K562 (cell line): ENCODE measurements around the gene SNX4. TPM values are rescaled to one million over a fixed set of nuclear protein-coding genes. Genes with fewer than 3 reads are reported as not detected.

Experiments used
- ATAC-seq: fragments of 200-7000 bp; cut with Tn5 transposase; 3 replicates; pipeline ENCODE4 v1.9.1; 2020; ENCODE audit warnings: moderate library complexity
- BruUV-seq: library from RNA; stranded (reverse); fragments of 400-500 nt; replicated peaks from 2 replicates; lab custom pipeline; 2021; lab: Mats Ljungman, UMichigan
- CTCF ChIA-PET: fragments of 300-600 bp; formaldehyde crosslinking; extraction: SDS; loops from one replicate; lab custom pipeline; 2021; ENCODE audit warnings: low intra/inter-chr PET ratio; lab: Yijun Ruan, JAX
- POLR2A ChIA-PET: fragments of 300-600, 350-650 bp; sonication (Branson Sonifier 250); formaldehyde crosslinking; extraction: SDS; loops from one replicate; lab custom pipeline; 2021; ENCODE audit warnings: antibody characterized with exemption, inconsistent platforms; lab: Yijun Ruan, JAX
- DNase-seq, 4 experiments: peaks; one replicate each; pipeline versions ENCODE4 v3.0.0 to v3.0.0-alpha.2; 2011 to 2018; ENCODE audit warnings: low spot score in 3 of 4, mixed read lengths in 3 of 4; ENCODE audit errors: extremely low read depth in 1 of 4
- FAIRE-seq: peaks from 2 replicates; lab custom pipeline; 2011; peaks lifted over from hg19 to GRCh38; lab: Jason Lieb, UNC
- H2AFZ ChIP-seq: 2 replicates; pipeline ENCODE4 v1.6.0; 2011; ENCODE audit warnings: low read depth, low read length, control low read depth, inconsistent platforms
- H3K27ac ChIP-seq: fragments of 200-600 bp; 3 replicates; pipeline ENCODE4 v1.8.0; 2011; ENCODE audit warnings: low read depth, mild to moderate bottlenecking, control low read depth, inconsistent platforms, low read length, moderate library complexity, mixed read lengths; ENCODE audit errors: extremely low read depth
- H3K27me3 ChIP-seq, 2 experiments: fragments of 300-600 bp in 1 of 2; 2 replicates in 1 of 2; 3 replicates in 1 of 2; pipeline versions ENCODE4 v1.6.0 to v1.8.0; 2011; ENCODE audit warnings: inconsistent platforms in 2 of 2, low read length in 2 of 2, mild to moderate bottlenecking in 1 of 2, mixed read lengths in 1 of 2, moderate library complexity in 1 of 2; ENCODE audit not compliant: control insufficient read depth in 2 of 2, insufficient read depth in 2 of 2
- H3K36me3 ChIP-seq: fragments of 300-600 bp; 3 replicates; pipeline ENCODE4 v1.8.0; 2011; ENCODE audit warnings: mild to moderate bottlenecking, low read length, inconsistent platforms; ENCODE audit not compliant: control insufficient read depth, insufficient read depth
- H3K4me1 ChIP-seq, 2 experiments: fragments of 200-600 bp in 1 of 2; replicated peaks in 1 of 2; 2 replicates in 1 of 2; 3 replicates in 1 of 2; pipeline versions ENCODE4 v1.5.1 to v1.8.0; 2011; ENCODE audit warnings: inconsistent platforms in 2 of 2, low read length in 2 of 2, mild to moderate bottlenecking in 1 of 2, mixed read lengths in 1 of 2, moderate library complexity in 1 of 2; ENCODE audit not compliant: control insufficient read depth in 2 of 2, insufficient read depth in 2 of 2
- H3K4me2 ChIP-seq: 2 replicates; pipeline ENCODE4 v1.6.1; 2011; ENCODE audit warnings: low read length, control low read depth, inconsistent platforms, mixed read lengths; ENCODE audit not compliant: insufficient read depth
- H3K4me3 ChIP-seq: fragments of 200-600 bp; sonication (generic), shearing (Covaris generic); 2 replicates; pipeline ENCODE4 v1.5.1; 2016; ENCODE audit warnings: control low read depth, inconsistent platforms
- H3K79me2 ChIP-seq: fragments of 200-600 bp; 3 replicates; pipeline ENCODE4 v1.8.0; 2011; ENCODE audit warnings: low read length, inconsistent platforms; ENCODE audit not compliant: control insufficient read depth, insufficient read depth
- H3K9ac ChIP-seq, 2 experiments: 2 replicates each; pipeline versions ENCODE4 v1.6.0 to v1.6.1; 2011; ENCODE audit warnings: low read depth in 2 of 2, low read length in 2 of 2, control low read depth in 1 of 2, inconsistent platforms in 1 of 2, mild to moderate bottlenecking in 1 of 2, mixed read lengths in 1 of 2; ENCODE audit not compliant: insufficient read depth in 1 of 2
- H3K9me1 ChIP-seq: one replicate; pipeline ENCODE4 v1.6.0; 2011; ENCODE audit warnings: inconsistent platforms, mild to moderate bottlenecking, low read length, moderate library complexity; ENCODE audit not compliant: control insufficient read depth, insufficient read depth
- H3K9me3 ChIP-seq: replicated peaks from 2 replicates; pipeline ENCODE4 v1.5.1; 2011; ENCODE audit warnings: low read depth, low read length, inconsistent platforms; ENCODE audit not compliant: control insufficient read depth, insufficient read depth
- H4K20me1 ChIP-seq: replicated peaks from 2 replicates; pipeline ENCODE4 v1.6.1; 2011; ENCODE audit warnings: low read length, inconsistent platforms, mixed read lengths; ENCODE audit not compliant: control insufficient read depth, insufficient read depth
- BDP1 ChIP-seq: IDR thresholded peaks from 3 replicates; pipeline ENCODE4 v1.6.1; 2011; ENCODE audit not compliant: insufficient read length, insufficient read depth
- FOXA1 ChIP-seq: fragments of 450-650 bp; IDR thresholded peaks from 2 replicates; pipeline ENCODE4 v1.6.1; 2016; ENCODE audit warnings: mild to moderate bottlenecking, borderline replicate concordance
- HNRNPLL ChIP-seq: fragments of 200-400 bp; formaldehyde crosslinking; IDR thresholded peaks from 2 replicates; pipeline ENCODE4 v1.6.1; 2017; ENCODE audit warnings: low read length, low read depth, mild to moderate bottlenecking; ENCODE audit not compliant: poor library complexity, severe bottlenecking
- IFI16 ChIP-seq: fragments of 250-450 bp; sonication (Bioruptor Pico); IDR thresholded peaks from 2 replicates; pipeline ENCODE4 v2.1.2; 2022; ENCODE audit warnings: mild to moderate bottlenecking, inconsistent platforms
- NFATC3 ChIP-seq: fragments of 450-650 bp; IDR thresholded peaks from 2 replicates; pipeline ENCODE4 v1.6.1; 2017; ENCODE audit warnings: mild to moderate bottlenecking
- POLR2AphosphoS5 ChIP-seq: IDR thresholded peaks from 2 replicates; pipeline ENCODE4 v1.6.1; 2011; ENCODE audit warnings: mild to moderate bottlenecking, low read depth, low read length, moderate library complexity; ENCODE audit not compliant: control insufficient read depth, insufficient read depth
- TCFL5 ChIP-seq: fragments of 250-450 bp; sonication (Bioruptor Pico); conservative IDR thresholded peaks from 2 replicates; pipeline ENCODE4 v1.6.1; 2021; ENCODE audit warnings: mild to moderate bottlenecking, moderate library complexity, matching md5 sums
- ZBTB7A ChIP-seq: IDR thresholded peaks from 2 replicates; pipeline ENCODE4 v1.6.1; 2011; ENCODE audit warnings: low read depth, mild to moderate bottlenecking, low read length, moderate library complexity, borderline replicate concordance; ENCODE audit not compliant: control insufficient read depth
- ZFP30 ChIP-seq: fragments of 250-450 bp; sonication (Bioruptor Pico); IDR thresholded peaks from 2 replicates; pipeline ENCODE4 v1.8.0; 2022; ENCODE audit warnings: moderate library complexity, mild to moderate bottlenecking, inconsistent platforms, borderline replicate concordance
- ZNF165 ChIP-seq: fragments of 250-450 bp; sonication (Bioruptor Pico); IDR thresholded peaks from 2 replicates; pipeline ENCODE4 v1.4.0; 2020; ENCODE audit warnings: borderline replicate concordance
- WGBS: fragments of 100-300 bp; shearing (Covaris generic); methylation state at CpG from one replicate; pipeline ENCODE4 v1.1.6; 2016; ENCODE audit warnings: low coverage, mixed read lengths; ENCODE audit not compliant: insufficient coverage; ENCODE audit errors: missing lambda C conversion rate; 5-methylcytosine and 5-hydroxymethylcytosine counted together
- in situ Hi-C: fragments of 300-500 bp; cut with MboI; formaldehyde crosslinking; loops from 4 replicates; pipeline ENCODE4 v1.15.0; 2018; ENCODE audit warnings: inconsistent platforms, mixed read lengths
- intact Hi-C: fragments of 100-400 bp; cut with micrococcal nuclease; formaldehyde crosslinking; loops from 2 replicates; pipeline ENCODE4 v1.14.2; 2022
- polyA plus RNA-seq, 8 experiments: library from polyadenylated mRNA; depleted of rRNA in 4 of 8; stranded (reverse) in 5 of 8; unstranded in 3 of 8; fragments of >200 nt; fragmentation: Nextera tagmentation in 2 of 8; fragmentation: Illumina TruSeq in 1 of 8; extraction: Ambion mirVana in 2 of 8; extraction: Trizol in 1 of 8; gene quantifications; 2 replicates each; pipeline versions ENCODE4 v1.2.1 to v1.2.3, GENCODE V29; 2011 to 2014; ENCODE audit warnings: inconsistent platforms in 1 of 8, missing spikeins in 1 of 8
- total RNA-seq, 7 experiments: library from RNA; depleted of rRNA in 6 of 7; stranded (reverse); fragments of >200 nt in 6 of 7; fragmentation: Illumina TruSeq in 2 of 7; extraction: Trizol in 2 of 7; gene quantifications; 2 replicates each; pipeline versions ENCODE4 v1.2.1 to v1.2.3, GENCODE V29; 2011 to 2021; ENCODE audit warnings: low replicate concordance in 1 of 7
- TF ChIP-seq, protein P1 (sequence below): fragments of 250-450 bp; sonication (Bioruptor Pico); IDR thresholded peaks from 2 replicates; pipeline ENCODE4 v1.8.0; 2021; ENCODE audit warnings: borderline replicate concordance, mild to moderate bottlenecking, moderate library complexity; ENCODE audit not compliant: poor library complexity, severe bottlenecking
- TF ChIP-seq, protein P2 (sequence below): IDR thresholded peaks from 3 replicates; pipeline ENCODE4 v1.6.1; 2011; ENCODE audit warnings: borderline replicate concordance, mild to moderate bottlenecking; ENCODE audit not compliant: insufficient read length, insufficient read depth
- TF ChIP-seq, protein P3 (sequence below): sonication (generic); formaldehyde crosslinking; IDR thresholded peaks from 2 replicates; pipeline ENCODE4 v1.5.0; 2020; ENCODE audit warnings: missing genetic modification reagents

The SNX4 gene
- total and polyA plus RNA-seq, 9 of the 15 experiments (the other 6 are each of a cell fraction or from before 2014, with no cell fraction given): 11.4 to 40.3 (median 30.0) TPM

DNA sequence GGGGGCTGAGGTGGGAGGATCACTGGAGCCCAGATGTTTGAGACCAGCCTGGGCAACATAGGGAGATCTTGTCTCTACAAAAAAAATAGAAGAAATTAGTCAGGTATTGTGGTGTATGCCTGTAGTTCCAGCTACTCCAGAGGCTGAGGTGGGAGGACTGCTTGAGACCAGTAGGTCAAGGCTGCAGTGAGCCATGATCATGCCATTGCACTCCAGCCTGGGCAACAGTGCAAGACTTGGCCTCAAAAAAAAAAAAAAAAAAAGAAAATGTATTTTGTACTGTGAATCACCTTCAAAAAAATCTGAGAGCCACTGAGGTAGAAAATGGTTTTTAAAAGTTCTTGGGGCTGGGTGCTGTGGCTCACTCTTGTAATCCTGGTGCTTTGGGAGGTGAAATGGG, 4.6 kb downstream of the SNX4 start:
- ATAC-seq: no peak
- no peak overlapping the region for H3K4me3 ChIP-seq
- no peaks in the 10 kb centered on the region for H3K9me1 ChIP-seq
- no peak overlapping the region for H3K27ac ChIP-seq
- H3K27me3 ChIP-seq: no peaks in the 10 kb centered on the region
- H3K36me3 ChIP-seq: peaks cover 40% of the 10 kb centered on the region; the same call in 1 of the 3 replicates
- H4K20me1 ChIP-seq: 0 out of 2 replicates have a peak, but pooled peaks cover 4% of the 10 kb centered on the region
- no peak for DNase-seq
- H3K4me2 ChIP-seq: no peak overlapping the region
- intact Hi-C loops: no loop called here
- no peak overlapping the region for H3K9ac ChIP-seq
- peaks cover 22 to 25% of the 10 kb centered on the region in 2 experiments; a peak in 4 of 5 replicates for H3K4me1 ChIP-seq
- CTCF ChIA-PET: no interaction called here
- TF ChIP-seq, protein P1, sequence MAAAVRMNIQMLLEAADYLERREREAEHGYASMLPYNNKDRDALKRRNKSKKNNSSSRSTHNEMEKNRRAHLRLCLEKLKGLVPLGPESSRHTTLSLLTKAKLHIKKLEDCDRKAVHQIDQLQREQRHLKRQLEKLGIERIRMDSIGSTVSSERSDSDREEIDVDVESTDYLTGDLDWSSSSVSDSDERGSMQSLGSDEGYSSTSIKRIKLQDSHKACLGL (CRISPR knock-in tag): no peak
- no peak for TF ChIP-seq NFATC3
- POLR2A ChIA-PET: no interaction called here
- in situ Hi-C loops: no loop called here
- no peaks in the 10 kb centered on the region for H3K9me3 ChIP-seq
- no peak overlapping the region for H2AFZ ChIP-seq
- peaks cover 67% of the 10 kb centered on the region for H3K79me2 ChIP-seq
- no peak for FAIRE-seq
- no TSS peak for BruUV-seq

DNA sequence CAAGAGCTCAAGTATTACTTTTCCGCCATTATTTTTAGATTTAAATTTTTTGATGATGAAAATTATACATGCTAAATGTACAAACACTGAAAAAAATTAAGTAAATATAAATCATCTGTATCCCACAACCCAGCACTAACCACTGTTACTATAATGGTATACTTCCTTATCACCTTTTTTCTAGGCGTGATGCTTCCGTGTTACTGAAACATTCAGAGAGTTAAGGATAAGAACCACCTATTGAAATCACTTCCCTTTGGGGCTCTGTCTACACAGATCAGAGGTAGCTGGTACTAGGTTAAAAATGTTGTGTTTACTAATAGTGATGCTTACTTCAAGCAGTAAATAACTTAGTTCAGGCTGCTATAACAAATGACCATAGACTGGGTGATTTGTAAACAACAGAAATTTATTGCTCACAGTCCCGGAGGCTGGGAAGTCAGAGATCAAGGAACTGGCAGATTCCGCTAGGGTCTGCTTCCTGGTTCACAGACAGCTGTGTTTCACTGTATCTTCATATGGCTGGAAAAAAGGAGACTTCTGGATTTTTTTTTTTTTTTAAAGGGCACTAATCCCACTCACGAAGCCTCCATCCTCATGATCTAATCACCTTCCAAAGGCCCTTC, 6.4 kb downstream of the SNX4 start:
- BruUV-seq: no TSS peak
- Histone ChIP-seq H3K27me3 (no peaks in the 10 kb centered on the region), H2AFZ (no peak overlapping the region), H3K4me2 (no peak overlapping the region), H3K4me1 (peaks cover 9 to 25% of the 10 kb centered on the region in 2 experiments; a peak in 3 of 5 replicates), H3K9ac (no peak overlapping the region), H3K4me3 (no peak overlapping the region), H3K36me3 (peaks cover 48% of the 10 kb centered on the region; the same call in 1 of the 3 replicates), H3K27ac (no peak overlapping the region), H4K20me1 (0 out of 2 replicates have a peak, but pooled peaks cover 4% of the 10 kb centered on the region), H3K9me3 (no peaks in the 10 kb centered on the region), H3K9me1 (no peaks in the 10 kb centered on the region), H3K79me2 (peaks cover 61% of the 10 kb centered on the region)
- ChIA-PET POLR2A (no interaction called here), CTCF (no interaction called here)
- FAIRE-seq (peak; percentile 59), DNase-seq (no peak), ATAC-seq (peak; percentile 35; the same call in 1 of the 3 replicates)
- in situ Hi-C loops (no loop called here), intact Hi-C loops (no loop called here)
- no peak for TF ChIP-seq ZFP30 (CRISPR knock-in tag)
- no peak for TF ChIP-seq ZNF165 (CRISPR knock-in tag)
- no peak for TF ChIP-seq TCFL5 (CRISPR knock-in tag)
- TF ChIP-seq IFI16 (CRISPR knock-in tag): no peak
- TF ChIP-seq, protein P2, sequence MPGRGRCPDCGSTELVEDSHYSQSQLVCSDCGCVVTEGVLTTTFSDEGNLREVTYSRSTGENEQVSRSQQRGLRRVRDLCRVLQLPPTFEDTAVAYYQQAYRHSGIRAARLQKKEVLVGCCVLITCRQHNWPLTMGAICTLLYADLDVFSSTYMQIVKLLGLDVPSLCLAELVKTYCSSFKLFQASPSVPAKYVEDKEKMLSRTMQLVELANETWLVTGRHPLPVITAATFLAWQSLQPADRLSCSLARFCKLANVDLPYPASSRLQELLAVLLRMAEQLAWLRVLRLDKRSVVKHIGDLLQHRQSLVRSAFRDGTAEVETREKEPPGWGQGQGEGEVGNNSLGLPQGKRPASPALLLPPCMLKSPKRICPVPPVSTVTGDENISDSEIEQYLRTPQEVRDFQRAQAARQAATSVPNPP: no peak
- no peak for TF ChIP-seq POLR2AphosphoS5
- no peak for TF ChIP-seq HNRNPLL
- no peak for TF ChIP-seq FOXA1
- no peak for TF ChIP-seq ZBTB7A
- TF ChIP-seq, protein P3, sequence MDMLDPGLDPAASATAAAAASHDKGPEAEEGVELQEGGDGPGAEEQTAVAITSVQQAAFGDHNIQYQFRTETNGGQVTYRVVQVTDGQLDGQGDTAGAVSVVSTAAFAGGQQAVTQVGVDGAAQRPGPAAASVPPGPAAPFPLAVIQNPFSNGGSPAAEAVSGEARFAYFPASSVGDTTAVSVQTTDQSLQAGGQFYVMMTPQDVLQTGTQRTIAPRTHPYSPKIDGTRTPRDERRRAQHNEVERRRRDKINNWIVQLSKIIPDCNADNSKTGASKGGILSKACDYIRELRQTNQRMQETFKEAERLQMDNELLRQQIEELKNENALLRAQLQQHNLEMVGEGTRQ: no peak
- TF ChIP-seq BDP1: no peak
- WGBS: 50% methylated on average over 5 of the region's 6 CpGs
